ENCODE data around the gene RHOB.
"Not testable (repeated sequence)": the region's sequence is repeated elsewhere in the genome, so short reads cannot be mapped to it uniquely, and the experiment has no call there.

GRCh38 chr2:20493095-20493494 lies 46.2 kb downstream of the RHOB start:
- not testable (repeated sequence) for TF ChIP-seq EZH2 (IDR thresholded peaks at IDR 0.05); POLR2AphosphoS5 (IDR thresholded peaks at IDR 0.05; ENCODE audit: borderline replicate concordance, low read depth, low read length)

All from SK-N-MC (cell line).